HepG2 (cell line): ENCODE measurements around the gene CISD3. TPM values are rescaled to one million over a fixed set of nuclear protein-coding genes. Genes with fewer than 3 reads are reported as not detected.

ENCODE experiments used
- HBP1 ChIP-seq: IDR thresholded peaks from 2 replicates; pipeline ENCODE4 v1.6.1; 2016; ENCODE audit warnings: low read depth, control low read depth
- IRF2 ChIP-seq: IDR thresholded peaks from 2 replicates; pipeline ENCODE4 v1.6.1; 2018; ENCODE audit warnings: missing genetic modification reagents, missing compliant biosample characterization
- NFIC ChIP-seq: IDR thresholded peaks from 2 replicates; pipeline ENCODE4 v1.6.1; 2012; ENCODE audit warnings: mild to moderate bottlenecking, low read length, inconsistent platforms
- PAWR ChIP-seq: sonication (generic); formaldehyde crosslinking; IDR thresholded peaks from 2 replicates; pipeline ENCODE4 v1.4.0; 2020; ENCODE audit warnings: missing genetic modification reagents, mild to moderate bottlenecking, borderline replicate concordance
- SNAPC4 ChIP-seq: sonication (generic); formaldehyde crosslinking; IDR thresholded peaks from 2 replicates; pipeline ENCODE4 v1.4.0; 2020; ENCODE audit warnings: mild to moderate bottlenecking, missing genetic modification reagents
- ZKSCAN1 ChIP-seq: fragments of 150-350 bp; IDR thresholded peaks from 2 replicates; pipeline ENCODE4 v1.6.1; 2014; ENCODE audit warnings: low read length
- ZNF235 ChIP-seq: sonication (generic); formaldehyde crosslinking; IDR thresholded peaks from 2 replicates; pipeline ENCODE4 v1.8.1; 2023; ENCODE audit warnings: mild to moderate bottlenecking, missing genetic modification reagents, borderline replicate concordance
- ZNF83 ChIP-seq: sonication (generic); formaldehyde crosslinking; IDR thresholded peaks from 2 replicates; pipeline ENCODE4 v1.4.0; 2020; ENCODE audit warnings: missing genetic modification reagents, mild to moderate bottlenecking, borderline replicate concordance
- polyA plus RNA-seq, 8 experiments: library from polyadenylated mRNA; depleted of rRNA in 3 of 8; stranded (reverse) in 7 of 8; unstranded in 1 of 8; fragments of >200 nt; fragmentation: Illumina TruSeq in 4 of 8; extraction: Trizol in 4 of 8; gene quantifications; 2 replicates each; pipeline versions ENCODE4 v1.2.1 to v1.2.3, GENCODE V29; 2011 to 2016; ENCODE audit warnings: low read depth in 4 of 8, missing spikeins in 1 of 8, mixed read lengths in 1 of 8; ENCODE audit not compliant: insufficient read depth in 1 of 8
- total RNA-seq, 5 experiments: library from RNA; depleted of rRNA; stranded (reverse); fragments of >200 nt; fragmentation: Illumina TruSeq; extraction: Trizol; gene quantifications; 2 replicates each; pipeline ENCODE4 v1.2.3, GENCODE V29; 2016; ENCODE audit warnings: low read depth in 1 of 5
- TF ChIP-seq, protein P1 (sequence below): IDR thresholded peaks from 2 replicates; pipeline ENCODE4 v1.6.1; 2016; ENCODE audit warnings: mild to moderate bottlenecking
- TF ChIP-seq, protein P2 (sequence below): sonication (generic); formaldehyde crosslinking; IDR thresholded peaks from 2 replicates; pipeline ENCODE4 v1.5.0; 2020; ENCODE audit warnings: mild to moderate bottlenecking, missing genetic modification reagents, moderate library complexity
- TF ChIP-seq, protein P3 (sequence below): sonication (generic); formaldehyde crosslinking; conservative IDR thresholded peaks from 2 replicates; pipeline ENCODE4 v1.8.1; 2023; ENCODE audit warnings: missing genetic modification reagents
- TF ChIP-seq, protein P4 (sequence below): sonication (generic); formaldehyde crosslinking; IDR thresholded peaks from 2 replicates; pipeline ENCODE4 v1.4.0; 2020; ENCODE audit warnings: missing genetic modification reagents

Gene CISD3
- total and polyA plus RNA-seq, 2 of the 13 experiments (the other 11 are each of a cell fraction or from before 2014, with no cell fraction given), result 30.0 to 34.1 TPM

- TF ChIP-seq, protein P1, sequence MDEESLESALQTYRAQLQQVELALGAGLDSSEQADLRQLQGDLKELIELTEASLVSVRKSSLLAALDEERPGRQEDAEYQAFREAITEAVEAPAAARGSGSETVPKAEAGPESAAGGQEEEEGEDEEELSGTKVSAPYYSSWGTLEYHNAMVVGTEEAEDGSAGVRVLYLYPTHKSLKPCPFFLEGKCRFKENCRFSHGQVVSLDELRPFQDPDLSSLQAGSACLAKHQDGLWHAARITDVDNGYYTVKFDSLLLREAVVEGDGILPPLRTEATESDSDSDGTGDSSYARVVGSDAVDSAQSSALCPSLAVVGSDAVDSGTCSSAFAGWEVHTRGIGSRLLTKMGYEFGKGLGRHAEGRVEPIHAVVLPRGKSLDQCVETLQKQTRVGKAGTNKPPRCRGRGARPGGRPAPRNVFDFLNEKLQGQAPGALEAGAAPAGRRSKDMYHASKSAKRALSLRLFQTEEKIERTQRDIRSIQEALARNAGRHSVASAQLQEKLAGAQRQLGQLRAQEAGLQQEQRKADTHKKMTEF (CRISPR knock-in tag), result peak; percentile 100
- peak; percentile 2; the same call in 1 of the 2 replicates for TF ChIP-seq ZNF83
- TF ChIP-seq ZNF235 (CRISPR knock-in tag), result peak; percentile 76; the same call in 1 of the 2 replicates
- TF ChIP-seq HBP1 (CRISPR knock-in tag), result peak; percentile 28
- peak; percentile 97 for TF ChIP-seq IRF2 (CRISPR knock-in tag)
- TF ChIP-seq, protein P2, sequence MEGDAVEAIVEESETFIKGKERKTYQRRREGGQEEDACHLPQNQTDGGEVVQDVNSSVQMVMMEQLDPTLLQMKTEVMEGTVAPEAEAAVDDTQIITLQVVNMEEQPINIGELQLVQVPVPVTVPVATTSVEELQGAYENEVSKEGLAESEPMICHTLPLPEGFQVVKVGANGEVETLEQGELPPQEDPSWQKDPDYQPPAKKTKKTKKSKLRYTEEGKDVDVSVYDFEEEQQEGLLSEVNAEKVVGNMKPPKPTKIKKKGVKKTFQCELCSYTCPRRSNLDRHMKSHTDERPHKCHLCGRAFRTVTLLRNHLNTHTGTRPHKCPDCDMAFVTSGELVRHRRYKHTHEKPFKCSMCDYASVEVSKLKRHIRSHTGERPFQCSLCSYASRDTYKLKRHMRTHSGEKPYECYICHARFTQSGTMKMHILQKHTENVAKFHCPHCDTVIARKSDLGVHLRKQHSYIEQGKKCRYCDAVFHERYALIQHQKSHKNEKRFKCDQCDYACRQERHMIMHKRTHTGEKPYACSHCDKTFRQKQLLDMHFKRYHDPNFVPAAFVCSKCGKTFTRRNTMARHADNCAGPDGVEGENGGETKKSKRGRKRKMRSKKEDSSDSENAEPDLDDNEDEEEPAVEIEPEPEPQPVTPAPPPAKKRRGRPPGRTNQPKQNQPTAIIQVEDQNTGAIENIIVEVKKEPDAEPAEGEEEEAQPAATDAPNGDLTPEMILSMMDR (CRISPR knock-in tag), result peak; percentile 41
- no peak; the same call in 1 of the 2 replicates for TF ChIP-seq PAWR (CRISPR knock-in tag)
- peak; percentile 97 for TF ChIP-seq NFIC
- TF ChIP-seq, protein P3, sequence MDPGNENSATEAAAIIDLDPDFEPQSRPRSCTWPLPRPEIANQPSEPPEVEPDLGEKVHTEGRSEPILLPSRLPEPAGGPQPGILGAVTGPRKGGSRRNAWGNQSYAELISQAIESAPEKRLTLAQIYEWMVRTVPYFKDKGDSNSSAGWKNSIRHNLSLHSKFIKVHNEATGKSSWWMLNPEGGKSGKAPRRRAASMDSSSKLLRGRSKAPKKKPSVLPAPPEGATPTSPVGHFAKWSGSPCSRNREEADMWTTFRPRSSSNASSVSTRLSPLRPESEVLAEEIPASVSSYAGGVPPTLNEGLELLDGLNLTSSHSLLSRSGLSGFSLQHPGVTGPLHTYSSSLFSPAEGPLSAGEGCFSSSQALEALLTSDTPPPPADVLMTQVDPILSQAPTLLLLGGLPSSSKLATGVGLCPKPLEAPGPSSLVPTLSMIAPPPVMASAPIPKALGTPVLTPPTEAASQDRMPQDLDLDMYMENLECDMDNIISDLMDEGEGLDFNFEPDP (CRISPR knock-in tag), result 0 out of 2 replicates have a peak, but pooled peaks have one; percentile 5
- TF ChIP-seq, protein P4, sequence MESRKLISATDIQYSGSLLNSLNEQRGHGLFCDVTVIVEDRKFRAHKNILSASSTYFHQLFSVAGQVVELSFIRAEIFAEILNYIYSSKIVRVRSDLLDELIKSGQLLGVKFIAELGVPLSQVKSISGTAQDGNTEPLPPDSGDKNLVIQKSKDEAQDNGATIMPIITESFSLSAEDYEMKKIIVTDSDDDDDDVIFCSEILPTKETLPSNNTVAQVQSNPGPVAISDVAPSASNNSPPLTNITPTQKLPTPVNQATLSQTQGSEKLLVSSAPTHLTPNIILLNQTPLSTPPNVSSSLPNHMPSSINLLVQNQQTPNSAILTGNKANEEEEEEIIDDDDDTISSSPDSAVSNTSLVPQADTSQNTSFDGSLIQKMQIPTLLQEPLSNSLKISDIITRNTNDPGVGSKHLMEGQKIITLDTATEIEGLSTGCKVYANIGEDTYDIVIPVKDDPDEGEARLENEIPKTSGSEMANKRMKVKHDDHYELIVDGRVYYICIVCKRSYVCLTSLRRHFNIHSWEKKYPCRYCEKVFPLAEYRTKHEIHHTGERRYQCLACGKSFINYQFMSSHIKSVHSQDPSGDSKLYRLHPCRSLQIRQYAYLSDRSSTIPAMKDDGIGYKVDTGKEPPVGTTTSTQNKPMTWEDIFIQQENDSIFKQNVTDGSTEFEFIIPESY, result peak; percentile 58; the same call in 1 of the 2 replicates
- peak; percentile 36; the same call in 1 of the 2 replicates for TF ChIP-seq SNAPC4 (CRISPR knock-in tag)
- peak; percentile 49; the same call in 1 of the 2 replicates for TF ChIP-seq ZKSCAN1
Measured at GRCh38 chr17:38703742-38704605, 26.2 kb upstream of the CISD3 start (continued).
